Stimulated activated CD4-positive, alpha-beta T cell treated with anti-CD3 and anti-CD28 coated beads, Interleukin-12 subunit alpha, Interleukin-12 subunit beta, amount 100 ng/mL, for 48 hours (primary cell): Measurements from ENCODE around the gene PRRT2.
"Not testable (repeated sequence)": the region's sequence is repeated elsewhere in the genome, so short reads cannot be mapped to it uniquely, and the experiment has no call there.

ENCODE experiments used
- DNase-seq, 3 donors: peaks; one replicate each; pipeline ENCODE4 v3.0.0-alpha.2; 2020; ENCODE audit warnings: low read depth in 2 of 3, low spot score in 1 of 3

The PRRT2 gene

GRCh38 chr16:29790949-29791844 is 20.8 kb upstream of the PRRT2 start:
- DNase-seq = no peak

GRCh38 chr16:29791845-29792807 is 19.9 kb upstream of the PRRT2 start:
- DNase-seq = no peak

- not testable (repeated sequence) for DNase-seq
Observed at GRCh38 chr16:29793153-29793552, 18.8 kb upstream of the PRRT2 start.

GRCh38 chr16:29794231-29794710 is 17.7 kb upstream of the PRRT2 start:
- no peak for DNase-seq

- no peak for DNase-seq
Observed at GRCh38 chr16:29802416-29802935, 9.5 kb upstream of the PRRT2 start.

GRCh38 chr16:29804020-29804419 is 8.0 kb upstream of the PRRT2 start:
- DNase-seq = no peak

GRCh38 chr16:29804455-29805231 is 7.3 kb upstream of the PRRT2 start:
- DNase-seq = no peak

- DNase-seq = peak; percentile 93 to 95 (median 95)
Observed at GRCh38 chr16:29805232-29806098, 6.5 kb upstream of the PRRT2 start.

- DNase-seq = no peak
Observed at GRCh38 chr16:29806099-29806579, 5.9 kb upstream of the PRRT2 start, which contains the start of gene MAZ. TSS of gene MAZ (plus strand) at chr16:29806529. CDS start at chr16:29806702, 173 bp downstream.

- peak in 1 of 3 donors; percentile 58 for DNase-seq
Observed at GRCh38 chr16:29806641-29807425, 5.2 kb upstream of the PRRT2 start.

- DNase-seq = peak; percentile 80 to 88 (median 85)
Observed at GRCh38 chr16:29807426-29808218, 4.4 kb upstream of the PRRT2 start.

GRCh38 chr16:29808219-29808900 is 3.6 kb upstream of the PRRT2 start:
- DNase-seq = no peak

GRCh38 chr16:29809031-29809747 is 2.8 kb upstream of the PRRT2 start:
- DNase-seq = no peak

- no peak for DNase-seq
Observed at GRCh38 chr16:29809850-29810698, 1.9 kb upstream of the PRRT2 start.

GRCh38 chr16:29810699-29811169 is 1.3 kb upstream of the PRRT2 start:
- DNase-seq = no peak
